DMS114 treated with DMSO at 0.1 percent for 48 hours (cell line): ENCODE data around the gene IKBKE.

Experiments used
- DNase-seq: peaks from one replicate; lab custom pipeline; 2025; ENCODE audit not compliant: unreplicated experiment; lab: John Stamatoyannopoulos, UW

IKBKE gene

GRCh38 chr1:206510371-206510770 is 40.1 kb downstream of the IKBKE start:
- DNase-seq, result no peak

GRCh38 chr1:206511362-206512057 is 41.2 kb downstream of the IKBKE start:
- DNase-seq, result no peak

GRCh38 chr1:206512058-206512850 is 42.0 kb downstream of the IKBKE start:
- no peak for DNase-seq

GRCh38 chr1:206512851-206513180 is 42.5 kb downstream of the IKBKE start:
- no peak for DNase-seq

- DNase-seq, result no peak
Observed at GRCh38 chr1:206513312-206514111, 43.2 kb downstream of the IKBKE start.

- DNase-seq, result no peak
Observed at GRCh38 chr1:206514813-206515387, 44.6 kb downstream of the IKBKE start.

GRCh38 chr1:206516728-206516990 is 46.4 kb downstream of the IKBKE start:
- no peak for DNase-seq

- no peak for DNase-seq
Observed at GRCh38 chr1:206517784-206518183, 47.5 kb downstream of the IKBKE start.

- DNase-seq, result no peak
Observed at GRCh38 chr1:206518206-206518605, 47.9 kb downstream of the IKBKE start.

GRCh38 chr1:206518743-206519142 is 48.5 kb downstream of the IKBKE start:
- DNase-seq, result no peak

- no peak for DNase-seq
Observed at GRCh38 chr1:206521127-206521526, 50.9 kb downstream of the IKBKE start.

GRCh38 chr1:206521694-206522402 is 51.6 kb downstream of the IKBKE start:
- no peak for DNase-seq

GRCh38 chr1:206524739-206525364 is 54.6 kb downstream of the IKBKE start:
- no peak for DNase-seq

- DNase-seq, result no peak
Observed at GRCh38 chr1:206526064-206526911, 56.0 kb downstream of the IKBKE start.

GRCh38 chr1:206529425-206529824 is 59.1 kb downstream of the IKBKE start:
- no peak for DNase-seq

GRCh38 chr1:206532368-206532767 is 62.1 kb downstream of the IKBKE start:
- no peak for DNase-seq

GRCh38 chr1:206534552-206534951 is 64.3 kb downstream of the IKBKE start:
- DNase-seq, result no peak

- DNase-seq, result no peak
Observed at GRCh38 chr1:206535853-206536188, 65.5 kb downstream of the IKBKE start.

GRCh38 chr1:206537141-206537540 is 66.9 kb downstream of the IKBKE start:
- no peak for DNase-seq
